Measurements from ENCODE around the gene ITLN2.

The ITLN2 gene

DNA sequence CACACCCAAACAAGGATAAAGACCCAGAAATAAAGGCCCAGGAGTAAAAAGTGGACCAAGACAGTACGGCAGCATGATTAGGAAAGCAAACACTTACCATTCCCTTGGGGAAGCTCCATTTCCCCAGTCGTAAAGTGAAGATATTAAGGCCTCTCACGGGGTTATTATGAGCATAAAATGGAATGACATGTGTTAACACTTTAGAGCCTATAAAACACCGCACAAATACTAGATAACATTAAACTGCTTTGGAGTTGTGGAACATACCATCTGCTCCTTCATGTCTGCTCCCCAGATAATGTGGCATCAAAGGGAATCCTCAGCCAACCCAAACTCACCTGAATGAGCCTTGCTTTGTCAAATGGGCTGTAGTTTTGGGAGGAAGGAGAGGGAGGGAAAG is 8.9 kb upstream of the ITLN2 start (continued):
- TF ChIP-seq ZBTB49 (tag by site-specific recombination; IDR thresholded peaks at IDR 0.05; ENCODE audit: low read depth) (no peak), ZNF184 (tag by site-specific recombination; IDR thresholded peaks at IDR 0.05) (no peak), ZNF518A (tag by site-specific recombination; conservative IDR thresholded peaks at IDR 0.05; ENCODE audit: low read depth) (no peak), OSR2 (tag by site-specific recombination; IDR thresholded peaks at IDR 0.05) (peak; percentile 89), ZNF302 (tag by site-specific recombination; IDR thresholded peaks at IDR 0.05; ENCODE audit: low read depth) (no peak), MZF1 (tag by site-specific recombination; IDR thresholded peaks at IDR 0.05; ENCODE audit: borderline replicate concordance) (peak; percentile 17; the same call in 1 of the 2 replicates), SETDB1 (IDR thresholded peaks at IDR 0.05; ENCODE audit: insufficient read length, low read length) (no peak), ZNF341 (tag by site-specific recombination; IDR thresholded peaks at IDR 0.05; ENCODE audit: low read depth) (no peak), KLF16 (tag by site-specific recombination; IDR thresholded peaks at IDR 0.05) (no peak), ZNF548 (tag by site-specific recombination; IDR thresholded peaks at IDR 0.05) (no peak), ZNF654 (tag by site-specific recombination; IDR thresholded peaks at IDR 0.05; ENCODE audit: low read depth) (no peak), ZNF148 (tag by site-specific recombination; IDR thresholded peaks at IDR 0.05; ENCODE audit: borderline replicate concordance) (no peak), SP2 (tag by site-specific recombination; IDR thresholded peaks at IDR 0.05) (no peak), ZNF549 (tag by site-specific recombination; IDR thresholded peaks at IDR 0.05) (no peak), ZNF423 (tag by site-specific recombination; IDR thresholded peaks at IDR 0.05) (peak; percentile 81), PBX3 (CRISPR knock-in tag; IDR thresholded peaks at IDR 0.05) (no peak), YY2 (tag by site-specific recombination; IDR thresholded peaks at IDR 0.05) (no peak), ZFHX2 (tag by site-specific recombination; conservative IDR thresholded peaks at IDR 0.05) (no peak), ZNF585B (tag by site-specific recombination; IDR thresholded peaks at IDR 0.05) (no peak), KLF7 (tag by site-specific recombination; IDR thresholded peaks at IDR 0.05; ENCODE audit: borderline replicate concordance) (no peak), ZNF155 (tag by site-specific recombination; IDR thresholded peaks at IDR 0.05) (no peak), PRDM1 (tag by site-specific recombination; IDR thresholded peaks at IDR 0.05) (no peak), KLF8 (tag by site-specific recombination; IDR thresholded peaks at IDR 0.05) (no peak), ZNF555 (tag by site-specific recombination; conservative IDR thresholded peaks at IDR 0.05) (no peak), ZNF561 (tag by site-specific recombination; IDR thresholded peaks at IDR 0.05; ENCODE audit: borderline replicate concordance) (no peak)
- TF ChIP-seq, protein P1, sequence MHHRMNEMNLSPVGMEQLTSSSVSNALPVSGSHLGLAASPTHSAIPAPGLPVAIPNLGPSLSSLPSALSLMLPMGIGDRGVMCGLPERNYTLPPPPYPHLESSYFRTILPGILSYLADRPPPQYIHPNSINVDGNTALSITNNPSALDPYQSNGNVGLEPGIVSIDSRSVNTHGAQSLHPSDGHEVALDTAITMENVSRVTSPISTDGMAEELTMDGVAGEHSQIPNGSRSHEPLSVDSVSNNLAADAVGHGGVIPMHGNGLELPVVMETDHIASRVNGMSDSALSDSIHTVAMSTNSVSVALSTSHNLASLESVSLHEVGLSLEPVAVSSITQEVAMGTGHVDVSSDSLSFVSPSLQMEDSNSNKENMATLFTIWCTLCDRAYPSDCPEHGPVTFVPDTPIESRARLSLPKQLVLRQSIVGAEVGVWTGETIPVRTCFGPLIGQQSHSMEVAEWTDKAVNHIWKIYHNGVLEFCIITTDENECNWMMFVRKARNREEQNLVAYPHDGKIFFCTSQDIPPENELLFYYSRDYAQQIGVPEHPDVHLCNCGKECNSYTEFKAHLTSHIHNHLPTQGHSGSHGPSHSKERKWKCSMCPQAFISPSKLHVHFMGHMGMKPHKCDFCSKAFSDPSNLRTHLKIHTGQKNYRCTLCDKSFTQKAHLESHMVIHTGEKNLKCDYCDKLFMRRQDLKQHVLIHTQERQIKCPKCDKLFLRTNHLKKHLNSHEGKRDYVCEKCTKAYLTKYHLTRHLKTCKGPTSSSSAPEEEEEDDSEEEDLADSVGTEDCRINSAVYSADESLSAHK (tag by site-specific recombination; IDR thresholded peaks at IDR 0.05), result peak; percentile 70
- TF ChIP-seq, protein P2, sequence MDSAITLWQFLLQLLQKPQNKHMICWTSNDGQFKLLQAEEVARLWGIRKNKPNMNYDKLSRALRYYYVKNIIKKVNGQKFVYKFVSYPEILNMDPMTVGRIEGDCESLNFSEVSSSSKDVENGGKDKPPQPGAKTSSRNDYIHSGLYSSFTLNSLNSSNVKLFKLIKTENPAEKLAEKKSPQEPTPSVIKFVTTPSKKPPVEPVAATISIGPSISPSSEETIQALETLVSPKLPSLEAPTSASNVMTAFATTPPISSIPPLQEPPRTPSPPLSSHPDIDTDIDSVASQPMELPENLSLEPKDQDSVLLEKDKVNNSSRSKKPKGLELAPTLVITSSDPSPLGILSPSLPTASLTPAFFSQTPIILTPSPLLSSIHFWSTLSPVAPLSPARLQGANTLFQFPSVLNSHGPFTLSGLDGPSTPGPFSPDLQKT (IDR thresholded peaks at IDR 0.05; ENCODE audit: borderline replicate concordance, low read depth, low read length), result no peak
